K562 (cell line): ENCODE data around the gene MMP28. TPM values are rescaled to one million over a fixed set of nuclear protein-coding genes. Genes with fewer than 3 reads are reported as not detected.

Experiments used
- ATF2 ChIP-seq: sonication (generic); formaldehyde crosslinking; IDR thresholded peaks from 2 replicates; pipeline ENCODE4 v1.8.1; 2022; ENCODE audit warnings: missing genetic modification reagents
- MTF1 ChIP-seq: fragments of 250-450 bp; sonication (Bioruptor Pico); IDR thresholded peaks from 2 replicates; pipeline ENCODE4 v1.9.0; 2021; ENCODE audit warnings: moderate library complexity, mild to moderate bottlenecking, inconsistent platforms, borderline replicate concordance
- polyA plus RNA-seq, 8 experiments: library from polyadenylated mRNA; depleted of rRNA in 4 of 8; stranded (reverse) in 5 of 8; unstranded in 3 of 8; fragments of >200 nt; fragmentation: Nextera tagmentation in 2 of 8; fragmentation: Illumina TruSeq in 1 of 8; extraction: Ambion mirVana in 2 of 8; extraction: Trizol in 1 of 8; gene quantifications; 2 replicates each; pipeline versions ENCODE4 v1.2.1 to v1.2.3, GENCODE V29; 2011 to 2014; ENCODE audit warnings: inconsistent platforms in 1 of 8, missing spikeins in 1 of 8
- total RNA-seq, 7 experiments: library from RNA; depleted of rRNA in 6 of 7; stranded (reverse); fragments of >200 nt in 6 of 7; fragmentation: Illumina TruSeq in 2 of 7; extraction: Trizol in 2 of 7; gene quantifications; 2 replicates each; pipeline versions ENCODE4 v1.2.1 to v1.2.3, GENCODE V29; 2011 to 2021; ENCODE audit warnings: low replicate concordance in 1 of 7
- TF ChIP-seq, protein P1 (sequence below): fragments of 250-450 bp; sonication (Bioruptor Pico); IDR thresholded peaks from 2 replicates; pipeline ENCODE4 v1.4.0; 2020
- TF ChIP-seq, protein P2 (sequence below): fragments of 250-450 bp; sonication (Bioruptor Pico); IDR thresholded peaks from 2 replicates; pipeline ENCODE4 v1.8.0; 2022; ENCODE audit warnings: inconsistent platforms, mild to moderate bottlenecking, moderate library complexity, borderline replicate concordance

Gene MMP28
- total and polyA plus RNA-seq, 9 of the 15 experiments (the other 6 are each of a cell fraction or from before 2014, with no cell fraction given): not detected

DNA sequence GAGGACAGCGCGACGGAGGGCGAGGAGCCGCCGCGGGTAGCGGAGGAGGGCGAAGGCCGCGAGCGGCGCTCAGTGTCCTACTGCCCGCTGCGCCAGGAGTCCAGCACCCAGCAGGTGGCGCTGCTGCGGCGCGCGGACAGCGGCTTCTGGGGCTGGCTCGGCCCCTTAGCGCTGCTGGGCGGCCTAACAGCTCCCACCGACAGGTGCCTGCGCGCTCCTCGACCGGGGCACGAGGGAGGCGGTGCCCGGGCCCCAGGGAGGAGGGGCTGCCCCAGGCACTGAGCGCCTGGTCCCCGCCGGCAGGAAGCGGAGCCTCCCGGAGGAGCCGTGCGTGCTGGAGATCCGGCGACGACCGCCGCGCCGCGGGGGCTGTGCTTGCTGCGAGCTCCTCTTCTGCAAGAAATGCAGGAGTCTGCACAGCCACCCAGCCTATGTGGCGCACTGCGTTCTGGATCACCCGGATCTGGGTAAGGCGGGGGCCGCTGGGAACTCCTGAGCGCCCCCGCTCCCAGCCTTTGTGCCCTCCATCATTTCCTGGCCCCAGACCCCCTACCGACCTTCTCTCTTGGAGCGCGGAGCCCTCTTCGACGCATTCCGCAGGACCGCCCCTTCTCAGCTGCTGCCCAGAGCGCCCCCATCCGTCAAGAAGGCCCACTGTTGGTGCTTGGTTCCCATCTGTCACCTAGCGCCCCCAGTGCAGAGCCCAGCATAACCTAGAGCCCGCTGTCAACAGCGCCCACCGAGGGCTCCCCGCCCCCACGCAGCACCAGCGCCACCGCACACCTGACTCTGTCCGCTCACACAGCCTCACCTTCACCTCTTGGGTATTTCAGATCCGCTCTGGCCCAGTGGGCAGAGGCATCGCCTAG, 31.1 kb downstream of the MMP28 start (continued):
- TF ChIP-seq, protein P1, sequence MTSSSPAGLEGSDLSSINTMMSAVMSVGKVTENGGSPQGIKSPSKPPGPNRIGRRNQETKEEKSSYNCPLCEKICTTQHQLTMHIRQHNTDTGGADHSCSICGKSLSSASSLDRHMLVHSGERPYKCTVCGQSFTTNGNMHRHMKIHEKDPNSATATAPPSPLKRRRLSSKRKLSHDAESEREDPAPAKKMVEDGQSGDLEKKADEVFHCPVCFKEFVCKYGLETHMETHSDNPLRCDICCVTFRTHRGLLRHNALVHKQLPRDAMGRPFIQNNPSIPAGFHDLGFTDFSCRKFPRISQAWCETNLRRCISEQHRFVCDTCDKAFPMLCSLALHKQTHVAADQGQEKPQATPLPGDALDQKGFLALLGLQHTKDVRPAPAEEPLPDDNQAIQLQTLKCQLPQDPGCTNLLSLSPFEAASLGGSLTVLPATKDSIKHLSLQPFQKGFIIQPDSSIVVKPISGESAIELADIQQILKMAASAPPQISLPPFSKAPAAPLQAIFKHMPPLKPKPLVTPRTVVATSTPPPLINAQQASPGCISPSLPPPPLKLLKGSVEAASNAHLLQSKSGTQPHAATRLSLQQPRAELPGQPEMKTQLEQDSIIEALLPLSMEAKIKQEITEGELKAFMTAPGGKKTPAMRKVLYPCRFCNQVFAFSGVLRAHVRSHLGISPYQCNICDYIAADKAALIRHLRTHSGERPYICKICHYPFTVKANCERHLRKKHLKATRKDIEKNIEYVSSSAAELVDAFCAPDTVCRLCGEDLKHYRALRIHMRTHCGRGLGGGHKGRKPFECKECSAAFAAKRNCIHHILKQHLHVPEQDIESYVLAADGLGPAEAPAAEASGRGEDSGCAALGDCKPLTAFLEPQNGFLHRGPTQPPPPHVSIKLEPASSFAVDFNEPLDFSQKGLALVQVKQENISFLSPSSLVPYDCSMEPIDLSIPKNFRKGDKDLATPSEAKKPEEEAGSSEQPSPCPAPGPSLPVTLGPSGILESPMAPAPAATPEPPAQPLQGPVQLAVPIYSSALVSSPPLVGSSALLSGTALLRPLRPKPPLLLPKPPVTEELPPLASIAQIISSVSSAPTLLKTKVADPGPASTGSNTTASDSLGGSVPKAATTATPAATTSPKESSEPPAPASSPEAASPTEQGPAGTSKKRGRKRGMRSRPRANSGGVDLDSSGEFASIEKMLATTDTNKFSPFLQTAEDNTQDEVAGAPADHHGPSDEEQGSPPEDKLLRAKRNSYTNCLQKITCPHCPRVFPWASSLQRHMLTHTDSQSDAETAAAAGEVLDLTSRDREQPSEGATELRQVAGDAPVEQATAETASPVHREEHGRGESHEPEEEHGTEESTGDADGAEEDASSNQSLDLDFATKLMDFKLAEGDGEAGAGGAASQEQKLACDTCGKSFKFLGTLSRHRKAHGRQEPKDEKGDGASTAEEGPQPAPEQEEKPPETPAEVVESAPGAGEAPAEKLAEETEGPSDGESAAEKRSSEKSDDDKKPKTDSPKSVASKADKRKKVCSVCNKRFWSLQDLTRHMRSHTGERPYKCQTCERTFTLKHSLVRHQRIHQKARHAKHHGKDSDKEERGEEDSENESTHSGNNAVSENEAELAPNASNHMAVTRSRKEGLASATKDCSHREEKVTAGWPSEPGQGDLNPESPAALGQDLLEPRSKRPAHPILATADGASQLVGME: no peak
- no peak for TF ChIP-seq ATF2 (CRISPR knock-in tag)
- no peak for TF ChIP-seq MTF1
- TF ChIP-seq, protein P2, sequence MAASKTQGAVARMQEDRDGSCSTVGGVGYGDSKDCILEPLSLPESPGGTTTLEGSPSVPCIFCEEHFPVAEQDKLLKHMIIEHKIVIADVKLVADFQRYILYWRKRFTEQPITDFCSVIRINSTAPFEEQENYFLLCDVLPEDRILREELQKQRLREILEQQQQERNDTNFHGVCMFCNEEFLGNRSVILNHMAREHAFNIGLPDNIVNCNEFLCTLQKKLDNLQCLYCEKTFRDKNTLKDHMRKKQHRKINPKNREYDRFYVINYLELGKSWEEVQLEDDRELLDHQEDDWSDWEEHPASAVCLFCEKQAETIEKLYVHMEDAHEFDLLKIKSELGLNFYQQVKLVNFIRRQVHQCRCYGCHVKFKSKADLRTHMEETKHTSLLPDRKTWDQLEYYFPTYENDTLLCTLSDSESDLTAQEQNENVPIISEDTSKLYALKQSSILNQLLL (CRISPR knock-in tag): no peak
